ENCODE results near the gene SLC12A5.

- TF ChIP-seq CTCF (conservative IDR thresholded peaks at IDR 0.05 in 1 of 2, IDR thresholded peaks at IDR 0.05 in 1 of 2; ENCODE audit: low read depth in 1 of 2, low read length in 2 of 2) (no peak), EZH2 (IDR thresholded peaks at IDR 0.05; ENCODE audit: low read length, missing control alignments) (no peak)
Observed at GRCh38 chr20:46018112-46018511, 10.9 kb upstream of the SLC12A5 start.
